Right lobe of liver (tissue), 6 donors: ENCODE results near the gene GJE1. TPM values are rescaled to one million over a fixed set of nuclear protein-coding genes. Genes with fewer than 3 reads are reported as not detected.
"Not testable (repeated sequence)": the region's sequence is repeated elsewhere in the genome, so short reads cannot be mapped to it uniquely, and the experiment has no call there.

Experiments
- ATAC-seq, 4 donors: fragments of 200-7000 bp; cut with Tn5 transposase; one replicate each; pipeline ENCODE4 v1.9.1; 2020; ENCODE audit warnings: mild to moderate bottlenecking in 4 of 4, moderate library complexity in 4 of 4
- DNase-seq, 3 donors: peaks; one replicate each; pipeline ENCODE4 v3.0.0-alpha.2; 2020
- H3K27ac ChIP-seq, 3 donors: fragments of 200-600 bp; one replicate each; pipeline ENCODE4 v1.8.0; 2022
- H3K27me3 ChIP-seq, 2 donors: fragments of 200-600 bp; one replicate each; pipeline ENCODE4 v1.8.0; 2022
- H3K36me3 ChIP-seq, 4 donors: fragments of 200-600 bp; sonication (generic) in 1 of 4; one replicate each; pipeline versions ENCODE4 v1.5.1 to v1.8.0; 2017 to 2022; ENCODE audit warnings: control low read depth in 1 of 4
- H3K4me1 ChIP-seq, 4 donors: fragments of 200-600 bp; sonication (generic) in 1 of 4; one replicate each; pipeline versions ENCODE4 v1.5.1 to v1.8.0; 2017 to 2022; ENCODE audit warnings: control low read depth in 1 of 4
- H3K4me3 ChIP-seq, 3 donors: fragments of 200-600 bp; one replicate each; pipeline ENCODE4 v1.8.0; 2022
- H3K9me3 ChIP-seq, 4 donors: fragments of 200-600 bp; sonication (generic) in 1 of 4; one replicate each; pipeline versions ENCODE4 v1.5.1 to v1.8.0; 2017 to 2022; ENCODE audit warnings: control low read depth in 1 of 4
- CTCF ChIP-seq, 4 donors: fragments of 200-600 bp in 3 of 4; fragments of 450-650 bp in 1 of 4; IDR thresholded peaks; one replicate each; pipeline versions ENCODE4 v1.5.1 to v1.8.0; 2016 to 2022; ENCODE audit warnings: antibody characterized with exemption in 4 of 4, mild to moderate bottlenecking in 2 of 4
- POLR2A ChIP-seq: fragments of 450-650 bp; IDR thresholded peaks from one replicate; pipeline ENCODE4 v1.6.1; 2017; ENCODE audit warnings: antibody characterized with exemption, mild to moderate bottlenecking
- WGBS: methylation state at CpG from one replicate; pipeline ENCODE4 v1.1.6; 2018; ENCODE audit warnings: low coverage, low lambda C conversion rate; ENCODE audit not compliant: insufficient coverage; ENCODE audit errors: missing lambda C conversion rate; 5-methylcytosine and 5-hydroxymethylcytosine counted together
- intact Hi-C, 2 donors: fragments of 100-400 bp; cut with DNase I; formaldehyde crosslinking; loops; one replicate each; pipeline versions ENCODE4 v1.11.2 to v1.14.1; 2022
- long read RNA-seq: library from polyadenylated mRNA; unstranded; transcript quantifications from one replicate; pipeline ENCODE4 v2.0.0, GENCODE V29; 2019
- total RNA-seq, 6 experiments: library from RNA; depleted of rRNA in 2 of 6; stranded (reverse); fragments of >200 nt in 2 of 6; fragmentation: NEBNext Ultra II Directional in 3 of 6; extraction: Animal tissue kit (Norgen Biotek cat#: 25700) in 3 of 6; gene quantifications; one replicate each; pipeline versions ENCODE4 v1.1.0 to v1.2.4, GENCODE V29; 2016 to 2023
- donor health status: DM: no; HTN: yes; CAD: no.
- donor health status: DM: no; HTN: no; CAD: no.
- donor health status: DM: no; HTN: no; CAD: no.
- donor health status: DM: no; HTN: yes; CAD: no.
- donor health status: DM: no; HTN: yes; CAD: no.

GJE1 gene
- not detected for total RNA-seq
- long read RNA-seq, result 0 reads

- H3K9me3 ChIP-seq, result no peaks in the 10 kb centered on the region
- no peaks in the 10 kb centered on the region for H3K4me1 ChIP-seq
- 56% methylated on average over 1 of the region's 1 CpG for WGBS
- H3K27me3 ChIP-seq, result no peaks in the 10 kb centered on the region
- DNase-seq (no peak), ATAC-seq (no peak)
- H3K36me3 ChIP-seq, result no peaks in the 10 kb centered on the region
- TF ChIP-seq CTCF (IDR thresholded peaks at IDR 0.05) (no peak), POLR2A (no peak)
- intact Hi-C loops, result no loop called here
- H3K27ac ChIP-seq, result no peak within 1 kb of the TSS
- H3K4me3 ChIP-seq, result no peak within 1 kb of the TSS
Observed at GRCh38 chr6:142132625-142133024, at the start of gene GJE1. GJE1 (plus strand) TSS chr6:142132925; CDS start chr6:142133159, 234 bp downstream.

GRCh38 chr6:142087950-142088857, 44.5 kb upstream of the GJE1 start:
- Histone ChIP-seq H3K27me3 (peaks cover 0 to 13% of the 10 kb centered on the region in 2 donors), H3K36me3 (no peaks in the 10 kb centered on the region), H3K4me3 (no peak overlapping the region), H3K27ac (no peak overlapping the region), H3K9me3 (no peaks in the 10 kb centered on the region), H3K4me1 (no peaks in the 10 kb centered on the region)
- TF ChIP-seq CTCF (IDR thresholded peaks at IDR 0.05), result no peak
- TF ChIP-seq POLR2A, result no peak
- intact Hi-C loops, result no loop called here
- ATAC-seq (no peak), DNase-seq (peak in 1 of 3 donors; percentile 41)
- 14% methylated on average over 17 of the region's 49 CpGs for WGBS

- peak; percentile 62 to 82 (median 69) for ATAC-seq
- Histone ChIP-seq H3K27me3 (peaks cover 0 to 13% of the 10 kb centered on the region in 2 donors), H3K36me3 (no peaks in the 10 kb centered on the region), H3K4me3 (no peak overlapping the region), H3K4me1 (no peaks in the 10 kb centered on the region), H3K27ac (no peak overlapping the region), H3K9me3 (no peaks in the 10 kb centered on the region)
- peak in 2 of 3 donors; percentile 32 to 60 for DNase-seq
- intact Hi-C loops, result no loop called here
- TF ChIP-seq POLR2A, result no peak
- TF ChIP-seq CTCF (IDR thresholded peaks at IDR 0.05), result no peak
- 1% methylated on average over 9 of the region's 14 CpGs for WGBS
Observed at GRCh38 chr6:142088858-142089216, 43.9 kb upstream of the GJE1 start.

GRCh38 chr6:142104820-142105219, 27.9 kb upstream of the GJE1 start:
- H3K4me1 ChIP-seq, intact Hi-C loops, H3K27ac ChIP-seq, H3K36me3 ChIP-seq, ATAC-seq, H3K27me3 ChIP-seq, H3K4me3 ChIP-seq, H3K9me3 ChIP-seq, DNase-seq: not testable (repeated sequence)
- 90% methylated on average over 5 of the region's 5 CpGs for WGBS

GRCh38 chr6:142110820-142111219, 21.9 kb upstream of the GJE1 start:
- H3K27me3 ChIP-seq, intact Hi-C loops, ATAC-seq, H3K36me3 ChIP-seq, H3K27ac ChIP-seq, DNase-seq, H3K4me1 ChIP-seq, H3K9me3 ChIP-seq, H3K4me3 ChIP-seq: not testable (repeated sequence)
- WGBS, result 82% methylated on average over 9 of the region's 9 CpGs
